HL-60 (cell line): ENCODE measurements around the gene S100A5.
"Not testable (repeated sequence)": the region's sequence is repeated elsewhere in the genome, so short reads cannot be mapped to it uniquely, and the experiment has no call there.

Experiments used
- DNase-seq, 2 experiments: peaks; one replicate each; pipeline ENCODE4 v3.0.0-alpha.2; 2010 to 2020; ENCODE audit warnings: low read depth in 1 of 2, low spot score in 1 of 2
- H3K27ac ChIP-seq: fragments of 250-450 bp; sonication (Bioruptor Pico); replicated peaks from 2 replicates; pipeline ENCODE4 v1.5.1; 2020; ENCODE audit warnings: mild to moderate bottlenecking, moderate library complexity
- H3K27me3 ChIP-seq: fragments of 250-450 bp; sonication (Bioruptor Pico); 2 replicates; pipeline ENCODE4 v1.5.1; 2021; ENCODE audit warnings: mild to moderate bottlenecking, moderate library complexity; ENCODE audit not compliant: insufficient read depth, poor library complexity, severe bottlenecking
- H3K4me3 ChIP-seq: replicated peaks from 2 replicates; pipeline ENCODE4 v1.5.1; 2011; ENCODE audit warnings: mild to moderate bottlenecking, control low read depth, low read length; ENCODE audit not compliant: insufficient read depth
- GABPA ChIP-seq: IDR thresholded peaks from 2 replicates; pipeline ENCODE4 v1.6.1; 2012; ENCODE audit warnings: low read depth
- POLR2AphosphoS5 ChIP-seq: IDR thresholded peaks from 2 replicates; pipeline ENCODE4 v1.6.1; 2012; ENCODE audit warnings: low read depth
- REST ChIP-seq: IDR thresholded peaks from 2 replicates; pipeline ENCODE4 v1.6.1; 2012; ENCODE audit warnings: low read depth; ENCODE audit not compliant: insufficient replicate concordance
- SPI1 ChIP-seq: IDR thresholded peaks from 2 replicates; pipeline ENCODE4 v1.6.1; 2012; ENCODE audit warnings: low read depth, mild to moderate bottlenecking, borderline replicate concordance
- TF ChIP-seq, protein P1 (sequence below): IDR thresholded peaks from one replicate; pipeline ENCODE4 v1.5.1; 2011; ENCODE audit warnings: low read length, control low read depth, inconsistent platforms; ENCODE audit not compliant: insufficient read depth

Gene S100A5

GRCh38 chr1:153527023-153527682, 13.6 kb downstream of the S100A5 start:
- TF ChIP-seq, protein P1, sequence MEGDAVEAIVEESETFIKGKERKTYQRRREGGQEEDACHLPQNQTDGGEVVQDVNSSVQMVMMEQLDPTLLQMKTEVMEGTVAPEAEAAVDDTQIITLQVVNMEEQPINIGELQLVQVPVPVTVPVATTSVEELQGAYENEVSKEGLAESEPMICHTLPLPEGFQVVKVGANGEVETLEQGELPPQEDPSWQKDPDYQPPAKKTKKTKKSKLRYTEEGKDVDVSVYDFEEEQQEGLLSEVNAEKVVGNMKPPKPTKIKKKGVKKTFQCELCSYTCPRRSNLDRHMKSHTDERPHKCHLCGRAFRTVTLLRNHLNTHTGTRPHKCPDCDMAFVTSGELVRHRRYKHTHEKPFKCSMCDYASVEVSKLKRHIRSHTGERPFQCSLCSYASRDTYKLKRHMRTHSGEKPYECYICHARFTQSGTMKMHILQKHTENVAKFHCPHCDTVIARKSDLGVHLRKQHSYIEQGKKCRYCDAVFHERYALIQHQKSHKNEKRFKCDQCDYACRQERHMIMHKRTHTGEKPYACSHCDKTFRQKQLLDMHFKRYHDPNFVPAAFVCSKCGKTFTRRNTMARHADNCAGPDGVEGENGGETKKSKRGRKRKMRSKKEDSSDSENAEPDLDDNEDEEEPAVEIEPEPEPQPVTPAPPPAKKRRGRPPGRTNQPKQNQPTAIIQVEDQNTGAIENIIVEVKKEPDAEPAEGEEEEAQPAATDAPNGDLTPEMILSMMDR: no peak
- TF ChIP-seq REST: no peak
- no peak for TF ChIP-seq POLR2AphosphoS5
- TF ChIP-seq GABPA: no peak
- no peak for TF ChIP-seq SPI1
- Histone ChIP-seq H3K27me3 (no peaks in the 10 kb centered on the region), H3K27ac (no peak overlapping the region), H3K4me3 (no peak overlapping the region)
- no peak for DNase-seq

- no peak overlapping the region for H3K27ac ChIP-seq
- peak; percentile 15; the same call in 1 of the 2 replicates for TF ChIP-seq SPI1
- TF ChIP-seq, protein P1: no peak
- DNase-seq: no peak
- no peak overlapping the region for H3K4me3 ChIP-seq
- no peaks in the 10 kb centered on the region for H3K27me3 ChIP-seq
Observed at GRCh38 chr1:153526132-153526543, 14.6 kb downstream of the S100A5 start.

- DNase-seq: no peak
- TF ChIP-seq GABPA (no peak), POLR2AphosphoS5 (no peak), REST (no peak), SPI1 (no peak)
- TF ChIP-seq, protein P1: no peak
- H3K27ac ChIP-seq: no peak overlapping the region
- H3K27me3 ChIP-seq: no peaks in the 10 kb centered on the region
- H3K4me3 ChIP-seq: no peak overlapping the region
Observed at GRCh38 chr1:153525088-153525728, 15.5 kb downstream of the S100A5 start.

DNA sequence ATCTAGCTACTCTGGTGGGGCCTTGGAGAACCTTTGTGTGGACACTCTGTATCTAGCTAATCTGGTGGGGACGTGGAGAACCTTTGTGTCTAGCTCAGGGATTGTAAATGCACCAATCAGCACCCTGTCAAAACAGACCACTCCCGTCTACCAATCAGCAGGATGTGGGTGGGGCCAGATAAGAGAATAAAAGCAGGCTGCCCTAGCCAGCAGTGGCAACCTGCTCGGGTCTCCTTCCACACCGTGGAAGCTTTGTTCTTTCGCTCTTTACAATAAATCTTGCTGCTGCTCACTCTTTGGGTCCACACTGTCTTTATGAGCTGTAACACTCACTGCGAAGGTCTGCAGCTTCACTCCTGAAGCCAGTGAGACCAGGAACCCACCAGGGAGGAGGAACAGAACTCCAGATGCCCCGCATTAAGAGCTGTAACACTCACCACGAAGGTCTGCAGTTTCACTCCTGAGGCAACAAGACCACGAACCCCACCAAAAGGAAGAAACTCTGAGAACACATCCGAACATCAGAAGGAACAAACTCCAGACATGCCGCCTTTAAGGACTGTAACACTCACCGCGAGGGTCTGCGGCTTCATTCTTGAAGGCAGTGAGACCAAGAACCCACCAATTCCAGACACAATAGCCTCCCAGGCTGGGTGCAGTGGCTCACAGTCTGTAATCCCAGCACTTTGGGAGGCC, 18.2 kb downstream of the S100A5 start:
- not testable (repeated sequence) for H3K27me3 ChIP-seq, H3K27ac ChIP-seq, H3K4me3 ChIP-seq, DNase-seq

DNA sequence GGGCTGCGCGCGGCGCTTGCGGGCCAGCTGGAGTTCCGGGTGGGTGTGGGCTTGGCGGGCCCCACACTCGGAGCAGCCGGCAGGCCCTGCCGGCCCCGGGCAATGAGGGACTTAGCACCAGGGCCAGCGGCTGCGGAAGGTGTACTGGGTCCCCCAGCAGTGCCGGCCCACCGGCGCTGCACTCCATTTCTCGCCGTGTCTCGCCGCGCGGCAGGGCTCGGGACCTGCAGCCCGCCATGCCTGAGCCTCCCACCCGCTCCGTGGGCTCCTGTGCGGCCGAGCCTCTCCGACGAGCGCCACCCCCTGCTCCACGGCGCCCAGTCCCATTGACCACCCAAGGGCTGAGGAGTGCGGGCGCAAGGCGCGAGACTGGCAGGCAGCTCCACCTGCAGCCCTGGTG, 18.9 kb downstream of the S100A5 start:
- H3K4me3 ChIP-seq, DNase-seq, H3K27me3 ChIP-seq, H3K27ac ChIP-seq: not testable (repeated sequence)
